Breast epithelium (tissue), 3 donors: ENCODE results near the gene EXOC3L2.

ENCODE experiments used
- POLR2A ChIP-seq: fragments of 450-650 bp; IDR thresholded peaks from one replicate; pipeline ENCODE4 v1.6.1; 2016; ENCODE audit warnings: antibody characterized with exemption, mild to moderate bottlenecking, moderate library complexity
- TF ChIP-seq, protein P1 (sequence below), 3 donors: fragments of 450-650 bp; IDR thresholded peaks; one replicate each; pipeline ENCODE4 v1.5.1; 2016 to 2017; ENCODE audit warnings: antibody characterized with exemption in 3 of 3, mild to moderate bottlenecking in 3 of 3, moderate library complexity in 3 of 3

DNA sequence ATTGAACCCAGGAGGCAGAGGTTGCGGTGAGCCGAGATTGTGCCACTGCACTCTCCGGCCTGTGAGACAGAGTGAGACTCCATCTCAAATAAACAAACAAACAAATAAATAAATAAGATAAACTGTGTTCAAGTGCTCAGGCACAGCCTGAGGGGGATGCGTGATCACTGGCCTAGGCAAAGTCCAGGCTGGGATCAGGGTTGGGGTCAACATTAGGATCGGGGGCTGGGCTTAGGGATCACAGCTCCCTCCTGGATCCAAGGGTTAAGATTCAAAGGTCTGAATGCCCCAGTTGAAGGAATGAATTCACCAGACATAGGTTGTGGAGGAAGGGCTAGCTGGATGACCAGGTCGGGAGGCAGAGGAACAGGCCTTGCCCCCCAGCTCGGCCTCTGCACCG lies 1.9 kb upstream of the EXOC3L2 start:
- TF ChIP-seq POLR2A, result no peak
- TF ChIP-seq, protein P1, sequence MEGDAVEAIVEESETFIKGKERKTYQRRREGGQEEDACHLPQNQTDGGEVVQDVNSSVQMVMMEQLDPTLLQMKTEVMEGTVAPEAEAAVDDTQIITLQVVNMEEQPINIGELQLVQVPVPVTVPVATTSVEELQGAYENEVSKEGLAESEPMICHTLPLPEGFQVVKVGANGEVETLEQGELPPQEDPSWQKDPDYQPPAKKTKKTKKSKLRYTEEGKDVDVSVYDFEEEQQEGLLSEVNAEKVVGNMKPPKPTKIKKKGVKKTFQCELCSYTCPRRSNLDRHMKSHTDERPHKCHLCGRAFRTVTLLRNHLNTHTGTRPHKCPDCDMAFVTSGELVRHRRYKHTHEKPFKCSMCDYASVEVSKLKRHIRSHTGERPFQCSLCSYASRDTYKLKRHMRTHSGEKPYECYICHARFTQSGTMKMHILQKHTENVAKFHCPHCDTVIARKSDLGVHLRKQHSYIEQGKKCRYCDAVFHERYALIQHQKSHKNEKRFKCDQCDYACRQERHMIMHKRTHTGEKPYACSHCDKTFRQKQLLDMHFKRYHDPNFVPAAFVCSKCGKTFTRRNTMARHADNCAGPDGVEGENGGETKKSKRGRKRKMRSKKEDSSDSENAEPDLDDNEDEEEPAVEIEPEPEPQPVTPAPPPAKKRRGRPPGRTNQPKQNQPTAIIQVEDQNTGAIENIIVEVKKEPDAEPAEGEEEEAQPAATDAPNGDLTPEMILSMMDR (IDR thresholded peaks at IDR 0.05), result no peak
